Inflammatory macrophage treated with lipopolysaccharide for 1 hour (primary cell): ENCODE measurements around the gene COL23A1.

Experiments used
- DNase-seq, 2 donors: peaks; one replicate each; pipeline ENCODE4 v3.0.0-alpha.2; 2020 to 2022

COL23A1 gene

DNA sequence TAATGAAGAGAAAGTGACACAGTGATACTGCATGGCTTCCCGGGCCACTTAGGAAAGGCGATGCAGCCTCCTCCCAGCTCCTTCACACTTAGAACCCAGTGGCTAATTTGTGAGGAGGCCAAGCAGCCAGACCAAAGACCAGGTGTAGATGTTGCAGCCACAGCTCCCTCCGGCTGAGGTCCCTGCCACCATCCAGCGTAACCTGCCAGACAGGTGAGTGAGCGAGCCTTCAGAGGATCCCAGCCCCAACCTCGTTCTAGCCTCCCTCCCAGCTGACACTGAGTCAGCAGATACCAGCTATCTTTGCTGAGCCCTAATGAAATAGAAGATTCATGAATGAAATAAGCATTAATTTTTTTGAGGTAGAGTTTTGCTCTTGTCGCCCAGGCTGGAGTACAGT lies 59.7 kb downstream of the COL23A1 start:
- DNase-seq, result no peak

DNA sequence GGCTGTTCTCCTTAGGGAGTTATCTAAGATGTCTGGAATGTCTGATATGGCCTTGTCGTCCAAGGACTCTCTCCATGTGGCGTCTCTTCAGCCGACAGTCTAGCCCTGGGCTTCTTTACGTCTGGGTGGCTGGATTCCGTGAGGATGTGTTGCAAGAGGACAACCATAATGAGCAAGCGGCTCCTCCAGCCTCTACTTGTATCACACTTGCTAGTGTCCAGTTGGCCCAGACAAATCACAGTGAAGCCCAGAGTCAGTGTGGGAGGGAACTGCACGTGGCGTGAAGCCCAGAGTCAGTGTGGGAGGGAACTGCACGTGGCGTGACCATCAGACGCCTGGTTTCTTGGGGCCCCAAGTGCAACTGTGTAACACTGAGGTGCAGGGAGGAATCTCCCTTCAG lies 61.1 kb downstream of the COL23A1 start:
- DNase-seq, result no peak

DNA sequence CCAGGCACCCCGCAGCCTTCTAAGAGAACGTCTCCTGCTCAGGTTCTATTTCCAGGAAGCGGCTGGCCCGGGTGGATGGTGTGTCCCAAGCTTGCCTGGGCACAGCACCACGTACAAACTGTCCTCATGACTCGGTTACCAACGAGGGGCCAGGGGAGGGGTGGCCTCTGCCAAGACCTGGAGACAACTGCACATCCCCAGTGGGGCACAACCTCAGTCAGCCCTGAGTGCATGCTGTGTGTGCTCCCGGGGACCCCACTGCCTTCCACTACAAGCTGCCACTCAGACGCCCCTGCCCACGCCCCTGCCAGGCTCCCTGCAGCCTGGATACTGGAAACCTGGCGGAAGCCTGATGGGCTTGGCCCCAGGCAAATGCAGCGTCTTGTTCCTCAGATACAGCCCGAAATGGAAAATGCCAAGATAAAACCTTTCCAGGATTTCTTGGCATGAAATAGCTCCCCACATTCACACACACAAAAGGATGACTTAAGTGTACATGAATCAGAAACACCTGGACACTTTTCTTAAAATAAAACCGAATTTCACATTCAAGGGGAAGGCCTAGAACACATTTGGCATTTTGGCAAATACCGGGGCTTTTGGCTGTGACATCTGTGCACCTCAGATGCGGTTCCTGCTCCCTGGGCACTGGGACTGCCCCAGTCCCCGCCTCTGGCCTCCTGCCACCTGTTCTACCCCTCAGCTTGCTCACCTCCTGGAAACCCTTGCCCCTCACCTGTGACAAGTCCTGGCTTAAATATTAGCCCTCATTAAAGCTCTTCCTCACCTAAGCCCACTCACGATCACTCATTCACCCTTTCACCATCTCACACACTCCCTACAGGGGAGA lies 62.5 kb downstream of the COL23A1 start:
- DNase-seq, result no peak

DNA sequence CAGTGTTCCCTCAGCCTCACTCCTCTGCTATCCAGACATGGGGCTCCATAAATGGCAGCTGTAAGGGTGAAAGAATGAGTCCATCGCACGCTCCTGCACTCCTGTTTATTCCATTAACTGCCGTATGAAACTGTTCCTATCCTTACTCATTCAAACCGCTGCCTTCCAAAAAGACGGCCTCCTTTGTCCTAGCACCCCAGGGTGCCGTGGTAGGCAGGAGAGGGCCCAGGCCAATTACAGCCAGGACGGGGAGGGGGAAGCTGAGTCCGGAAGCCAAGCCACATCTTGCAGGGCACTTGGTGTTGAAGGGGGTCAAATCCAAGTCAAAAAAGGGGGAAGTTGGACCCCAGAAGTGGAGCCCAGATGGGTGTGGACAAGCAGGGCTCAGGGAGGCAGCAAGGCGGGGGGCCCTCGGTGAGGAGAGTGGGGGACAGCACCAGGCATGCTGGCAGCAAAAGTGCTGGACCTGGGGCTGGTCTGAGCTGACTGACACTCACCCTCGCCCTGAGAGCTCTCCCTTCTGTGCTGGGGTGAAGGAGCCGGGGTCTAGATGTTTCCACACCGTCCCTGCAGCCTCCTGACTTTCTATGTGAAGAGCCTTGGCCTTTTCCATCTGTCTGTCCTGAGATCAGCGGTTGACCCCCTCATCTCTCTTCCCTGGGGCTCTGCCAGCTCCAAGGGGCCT lies 63.3 kb downstream of the COL23A1 start:
- DNase-seq, result no peak

DNA sequence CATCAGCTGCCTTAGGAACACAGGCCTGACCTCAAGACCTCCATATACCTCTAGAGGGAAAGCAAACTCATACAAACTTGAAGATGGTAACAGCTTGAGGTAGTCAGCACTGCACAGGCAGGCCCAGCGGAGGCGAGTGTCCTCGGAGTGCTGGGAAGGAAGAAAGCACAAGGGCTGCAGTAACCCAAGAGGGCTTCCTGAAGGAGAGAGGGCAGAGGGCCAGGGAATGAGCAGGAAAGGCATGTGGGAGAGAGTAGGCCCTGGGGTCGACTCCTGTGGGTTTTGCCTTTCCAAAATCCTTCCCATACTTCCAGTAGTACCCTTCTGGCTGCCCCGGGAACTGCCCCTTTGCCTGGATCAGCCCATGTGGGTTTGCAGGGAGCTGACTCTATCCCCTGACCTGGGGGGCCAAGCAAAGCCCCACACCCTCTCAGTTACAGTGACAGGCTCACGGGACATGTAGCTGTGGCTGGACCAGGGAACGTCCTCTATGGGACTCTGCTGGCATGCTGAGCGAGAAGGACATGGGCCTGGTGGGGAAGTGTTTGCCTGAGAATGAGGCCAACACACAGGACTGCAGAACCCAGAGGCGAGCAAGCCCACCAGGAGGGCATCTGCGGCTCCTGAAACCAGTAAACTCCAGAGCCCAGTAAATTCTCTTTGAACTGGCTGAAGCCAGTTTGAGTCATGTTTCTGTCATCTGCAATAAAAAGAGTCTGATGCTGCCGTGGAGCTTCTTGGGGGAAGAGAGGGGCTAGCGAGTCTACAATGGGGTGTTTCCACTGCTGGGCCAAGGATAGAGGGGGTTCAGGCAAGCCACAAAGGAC lies 64.1 kb downstream of the COL23A1 start:
- DNase-seq, result no peak

DNA sequence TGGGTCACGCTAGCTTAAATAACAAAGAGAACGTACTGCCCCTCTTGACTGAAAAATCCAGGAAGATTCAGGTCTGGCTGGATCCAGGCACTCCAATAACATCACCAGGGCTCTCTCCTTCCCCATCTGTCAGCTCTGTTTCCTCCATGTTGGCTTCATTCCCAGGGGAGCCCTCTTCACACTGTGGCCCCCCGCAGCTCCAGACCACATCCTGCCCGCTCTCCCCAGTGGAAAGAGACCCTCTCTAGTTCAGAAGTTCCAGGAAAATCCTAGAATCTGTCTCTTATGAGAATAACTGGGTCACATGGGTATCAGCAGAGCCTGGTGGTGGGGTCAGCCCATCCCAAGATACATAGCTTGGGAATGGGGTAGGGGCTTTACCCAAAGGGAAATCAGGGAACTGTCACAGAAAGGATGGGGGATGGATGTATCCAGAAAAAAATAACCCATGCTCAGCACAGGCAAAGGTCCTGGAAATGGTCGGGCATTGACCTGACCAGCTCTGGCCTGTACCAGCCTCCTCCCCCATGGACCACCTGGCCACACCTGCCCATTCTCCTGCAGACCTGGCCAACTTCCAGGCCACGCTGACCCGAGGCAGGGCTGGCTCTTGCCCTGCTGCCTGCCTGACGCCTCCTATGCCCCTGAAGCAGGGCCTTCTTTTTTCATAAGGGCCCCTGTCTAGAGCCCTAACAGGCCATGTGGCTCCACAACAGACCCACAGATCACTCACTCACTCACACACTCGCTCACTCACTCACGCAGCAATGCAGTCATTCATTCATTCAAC lies 65.9 kb downstream of the COL23A1 start:
- DNase-seq, result no peak

DNA sequence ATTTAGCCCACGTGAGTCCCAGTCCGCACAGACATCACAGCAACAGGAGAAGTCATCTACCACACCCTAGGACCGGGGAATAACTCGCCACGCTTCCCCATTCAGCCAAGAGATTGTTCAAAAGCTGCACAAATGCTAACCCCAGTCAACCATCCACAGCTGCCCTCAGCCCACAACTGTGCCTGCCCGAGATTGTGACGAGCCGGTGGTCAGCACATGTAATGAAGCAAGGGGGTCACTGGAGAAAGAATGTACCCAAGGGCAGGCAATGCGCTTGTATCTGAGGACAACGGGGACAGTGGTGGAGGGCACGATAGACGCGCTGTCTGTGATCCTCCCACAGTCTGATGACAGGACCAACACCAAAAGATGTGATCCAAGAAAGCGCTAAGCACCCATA lies 67.8 kb downstream of the COL23A1 start:
- DNase-seq, result no peak

DNA sequence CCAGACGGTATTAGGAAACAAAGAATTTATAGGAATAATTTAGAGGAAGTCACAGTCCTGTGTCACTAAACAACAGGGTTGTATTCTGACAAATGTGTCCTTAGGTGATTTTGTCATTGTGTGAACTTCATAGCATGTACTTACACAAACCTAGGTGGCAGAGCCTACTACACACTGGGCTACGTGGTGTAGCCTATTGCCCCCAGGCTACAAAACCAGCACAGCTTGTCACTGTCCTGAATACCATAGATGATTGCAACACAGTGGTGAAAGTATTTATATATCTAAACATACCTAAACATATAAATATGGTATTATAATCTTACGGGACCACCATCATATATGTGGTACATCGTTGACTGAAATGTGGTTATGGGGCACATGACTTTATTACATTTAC lies 69.3 kb downstream of the COL23A1 start:
- no peak for DNase-seq

DNA sequence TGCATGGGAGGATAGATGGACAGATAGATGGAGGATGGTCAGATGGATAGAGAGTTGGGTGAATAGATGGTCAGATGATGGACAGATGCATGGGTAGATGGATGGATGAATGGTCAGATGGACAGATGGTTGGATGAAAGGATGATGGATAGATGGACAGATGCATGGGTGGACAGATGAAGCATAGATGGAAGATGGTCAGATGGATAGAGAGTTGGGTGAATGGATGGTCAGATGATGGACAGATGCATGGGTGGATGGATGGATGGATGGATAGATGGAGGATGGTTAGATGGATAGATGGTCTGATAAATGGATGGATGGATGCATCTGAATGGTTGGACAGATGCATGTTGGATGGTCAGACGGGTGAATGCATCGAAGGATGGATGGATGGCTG lies 70.4 kb downstream of the COL23A1 start:
- DNase-seq, result no peak

DNA sequence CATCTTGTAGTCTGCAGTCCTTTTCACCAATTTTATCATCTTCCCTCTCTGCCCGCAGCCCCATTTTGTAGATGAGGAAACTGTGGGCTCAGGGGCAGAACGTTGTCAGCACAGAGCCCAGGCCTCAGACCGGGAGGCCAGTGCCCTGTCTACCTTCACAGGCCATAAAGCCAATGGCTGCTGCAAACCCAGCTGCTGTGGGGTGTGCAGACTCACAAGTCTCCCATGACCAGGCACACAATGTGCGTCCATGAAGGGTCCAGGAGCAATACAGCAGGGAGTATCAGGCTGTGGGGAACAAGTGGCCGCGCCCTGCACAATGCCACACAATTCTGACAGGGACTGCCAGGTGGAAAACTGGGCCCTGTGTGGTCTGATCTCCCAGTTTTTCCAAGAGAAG lies 71.0 kb downstream of the COL23A1 start:
- DNase-seq, result no peak

DNA sequence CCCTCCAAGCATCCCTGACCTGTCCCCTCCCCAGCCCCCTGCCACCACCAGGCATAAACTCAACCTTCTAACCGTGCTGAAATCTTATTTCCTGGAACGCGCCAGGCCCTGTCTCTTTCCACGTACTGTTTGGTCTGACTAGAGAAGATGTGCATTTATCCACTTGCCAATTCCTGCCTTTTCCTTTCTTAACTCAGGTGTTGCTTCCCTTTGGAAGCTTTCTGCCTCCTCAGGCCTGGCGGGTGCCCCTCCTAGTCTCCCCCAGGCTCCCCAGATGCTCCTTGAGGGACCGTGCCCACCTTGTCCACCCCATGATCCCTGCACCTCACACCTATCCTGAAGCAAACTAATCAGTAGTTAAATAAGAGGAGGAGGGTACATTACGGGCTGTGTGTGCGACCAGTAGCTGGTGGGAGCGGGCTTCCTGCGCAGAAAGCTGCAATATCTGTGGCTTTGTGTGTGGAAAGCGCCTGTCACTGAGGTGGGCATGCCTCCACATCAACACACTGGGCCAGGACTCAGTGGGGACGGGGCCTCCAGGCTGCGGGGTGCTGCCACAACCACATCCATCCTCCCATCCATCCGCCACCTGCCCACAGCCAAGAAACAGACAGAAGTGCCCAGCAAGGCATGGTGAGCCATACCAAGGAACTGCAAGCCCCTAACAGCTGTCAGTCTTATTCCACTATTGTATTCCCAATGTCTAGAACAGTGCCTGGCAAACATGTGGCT lies 73.5 kb downstream of the COL23A1 start:
- DNase-seq, result no peak

DNA sequence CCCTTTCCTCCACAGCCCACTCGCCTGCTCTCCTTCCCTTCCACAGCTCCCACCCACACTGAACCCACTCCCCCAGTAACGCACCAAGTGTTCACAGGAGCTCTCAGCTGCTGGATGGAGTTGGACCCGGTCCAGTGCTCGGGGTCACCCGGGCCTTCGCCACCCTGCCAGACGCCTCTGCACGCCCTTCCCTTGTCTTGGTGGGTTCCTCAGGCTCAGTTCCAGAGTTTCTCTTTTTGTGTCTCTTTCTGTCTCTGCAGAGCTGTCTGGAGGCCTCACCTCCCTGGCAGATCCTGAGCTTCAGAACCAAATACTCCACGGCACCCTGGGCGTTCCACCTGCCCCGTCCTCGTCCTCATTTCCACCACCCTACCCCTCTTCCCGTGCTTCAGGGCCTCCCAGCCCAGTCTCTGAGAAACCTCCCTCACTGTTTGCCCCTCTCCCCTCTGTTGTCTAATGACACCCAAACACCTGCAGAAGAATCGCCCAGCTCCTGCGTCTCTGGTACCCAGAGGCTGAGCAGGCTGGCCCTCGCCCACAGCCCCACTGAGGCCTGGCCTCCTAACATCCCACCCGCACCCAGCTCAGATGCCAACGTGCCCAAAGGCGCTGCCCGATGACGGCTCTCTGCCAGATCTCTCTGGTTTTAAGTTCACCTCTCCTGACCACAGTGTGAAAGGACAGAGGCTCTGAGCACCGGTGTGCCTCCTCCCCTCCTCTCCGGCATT lies 74.3 kb downstream of the COL23A1 start:
- no peak for DNase-seq

DNA sequence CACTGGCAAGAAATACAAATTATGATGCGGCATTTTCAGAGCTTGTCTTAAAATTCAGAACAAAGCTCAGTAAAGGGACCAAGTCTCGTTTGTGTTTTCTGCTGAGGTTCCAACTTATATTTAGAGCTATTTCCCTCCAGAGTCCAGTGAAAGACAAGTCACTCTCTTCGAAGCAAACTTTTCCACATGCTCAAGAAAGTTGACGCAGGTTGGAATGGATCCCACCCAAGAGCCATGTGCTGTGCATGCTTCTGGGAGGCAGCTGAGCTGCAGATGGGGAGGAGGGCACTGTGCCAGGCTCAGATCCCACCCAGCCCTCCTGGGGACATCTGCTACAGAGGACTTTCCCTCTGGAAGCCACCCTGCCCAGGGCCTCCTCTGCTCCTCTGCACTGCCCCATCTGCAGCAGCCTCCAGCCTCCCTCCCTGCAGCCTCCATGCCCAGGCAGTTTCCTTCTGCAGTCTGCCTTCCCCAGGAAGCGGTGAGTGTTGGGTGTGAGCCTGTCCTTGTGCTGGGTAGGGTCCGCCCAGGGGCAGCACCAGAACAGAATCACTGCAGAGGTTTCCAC lies 75.3 kb downstream of the COL23A1 start:
- no peak for DNase-seq

DNA sequence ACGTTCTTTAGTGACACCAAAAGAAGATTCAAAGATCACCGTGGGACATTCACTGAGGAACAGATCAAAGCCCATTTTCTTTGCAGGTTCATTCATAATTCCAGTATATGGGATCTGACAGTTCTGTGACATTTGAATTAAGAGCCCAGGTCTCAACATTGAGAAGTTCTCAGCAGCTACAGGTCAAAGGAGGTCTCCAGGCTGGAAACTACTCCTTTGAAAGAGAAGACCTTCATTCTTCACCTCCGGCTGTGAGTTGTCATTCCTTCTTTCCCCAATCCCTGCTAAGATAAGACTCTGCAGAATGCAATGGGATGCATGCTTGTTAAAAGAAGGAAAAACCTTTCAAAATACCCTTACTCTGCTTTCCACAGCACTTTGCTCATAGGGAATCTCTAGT lies 79.0 kb downstream of the COL23A1 start:
- no peak for DNase-seq

DNA sequence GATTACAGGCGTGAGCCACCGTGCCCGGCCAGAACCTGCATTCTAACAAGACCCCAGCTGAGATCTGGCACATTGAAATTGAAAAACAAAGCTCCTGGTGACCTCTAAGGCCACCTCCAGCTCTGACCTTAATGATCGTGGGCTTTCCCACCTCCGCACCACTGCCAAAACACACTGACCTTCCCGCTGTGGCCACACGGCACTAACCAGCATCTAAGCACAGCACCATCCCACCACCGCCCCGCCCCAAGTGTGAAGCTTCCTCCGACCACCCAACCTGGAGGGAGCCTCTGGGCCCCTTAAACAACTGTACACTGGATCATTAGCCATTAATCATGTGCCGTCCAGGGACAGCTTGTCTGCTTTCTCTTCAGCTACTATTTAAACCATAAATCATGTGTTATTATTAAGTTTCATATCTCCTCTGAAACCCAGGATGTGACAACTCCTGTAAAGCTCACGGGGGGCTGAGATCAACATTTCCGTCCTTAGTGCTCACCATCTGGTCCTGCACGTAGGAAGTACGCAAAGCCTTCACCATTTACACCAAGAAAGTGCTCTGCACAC lies 80.6 kb downstream of the COL23A1 start:
- no peak for DNase-seq

DNA sequence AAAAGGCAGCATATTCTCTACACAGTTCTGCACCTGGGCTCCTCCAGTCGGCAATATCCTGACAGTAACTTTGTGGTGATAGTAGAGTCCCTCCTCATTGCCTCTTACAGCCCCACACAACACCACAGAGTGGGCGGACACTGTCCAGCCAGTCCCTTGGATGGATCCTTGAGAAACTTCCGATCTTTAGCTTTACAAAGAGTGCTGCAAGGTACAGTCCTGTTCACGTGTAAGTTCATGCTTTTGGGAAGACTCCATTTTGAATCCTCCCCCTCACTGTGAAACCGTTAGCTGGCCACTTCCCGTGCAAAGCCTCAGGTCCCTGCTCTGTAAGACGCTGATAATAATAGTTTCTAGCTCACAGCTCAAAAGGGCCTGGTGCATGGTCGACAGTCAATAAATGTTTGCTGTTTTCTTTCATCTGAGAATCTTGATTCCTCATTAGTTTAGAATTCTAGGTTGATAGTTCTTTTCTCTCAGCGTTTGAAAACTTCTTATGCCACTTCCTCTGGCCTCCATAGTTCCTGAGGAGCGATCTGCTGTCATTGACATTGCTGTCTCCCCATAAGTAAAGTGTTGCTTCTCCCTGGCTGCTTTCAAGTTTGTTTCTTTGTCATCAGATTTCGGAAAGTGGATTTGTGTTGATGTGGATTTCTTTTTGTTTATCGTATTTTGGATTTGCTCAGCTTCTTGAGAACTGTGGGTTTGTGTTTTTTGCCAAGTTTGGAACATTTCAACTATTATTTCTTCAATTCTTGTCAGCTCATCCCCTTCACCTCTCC lies 82.9 kb downstream of the COL23A1 start:
- DNase-seq, result no peak

DNA sequence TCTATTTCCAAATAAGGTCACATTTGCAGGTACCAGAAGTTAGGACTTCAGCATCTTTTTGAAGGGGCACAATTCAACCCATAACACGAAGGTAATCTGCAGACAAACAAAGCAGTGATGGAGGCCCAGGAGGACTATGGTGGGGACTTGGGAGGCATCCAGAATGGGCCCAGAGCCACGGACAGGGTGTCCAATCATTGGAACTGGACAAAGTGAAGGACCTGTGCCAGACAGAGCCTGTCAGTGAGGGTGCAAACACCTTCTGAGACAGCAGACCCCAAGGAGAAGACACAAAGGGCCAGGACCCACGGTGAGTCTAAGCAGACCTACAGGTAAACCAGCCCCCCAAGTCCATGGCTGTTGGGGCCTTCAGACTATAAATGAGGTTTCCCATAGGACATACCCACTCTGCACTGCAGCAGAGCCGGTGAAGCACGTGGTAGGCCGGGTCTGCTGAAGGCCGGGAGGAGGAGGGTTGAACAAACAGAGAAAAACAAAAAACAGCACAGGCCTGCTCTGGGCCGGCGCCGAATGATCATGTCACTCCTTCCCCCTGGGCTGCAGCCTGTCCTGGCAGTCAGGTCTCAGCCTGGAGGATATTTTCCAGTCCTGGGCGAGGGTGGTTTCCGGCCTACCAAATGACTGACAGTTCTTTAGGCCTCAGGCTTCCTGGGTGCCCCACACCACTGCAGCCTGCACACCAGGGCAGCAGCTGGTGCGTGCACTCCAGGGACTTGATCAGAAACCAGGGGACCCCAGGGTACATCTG lies 84.4 kb downstream of the COL23A1 start:
- no peak for DNase-seq

DNA sequence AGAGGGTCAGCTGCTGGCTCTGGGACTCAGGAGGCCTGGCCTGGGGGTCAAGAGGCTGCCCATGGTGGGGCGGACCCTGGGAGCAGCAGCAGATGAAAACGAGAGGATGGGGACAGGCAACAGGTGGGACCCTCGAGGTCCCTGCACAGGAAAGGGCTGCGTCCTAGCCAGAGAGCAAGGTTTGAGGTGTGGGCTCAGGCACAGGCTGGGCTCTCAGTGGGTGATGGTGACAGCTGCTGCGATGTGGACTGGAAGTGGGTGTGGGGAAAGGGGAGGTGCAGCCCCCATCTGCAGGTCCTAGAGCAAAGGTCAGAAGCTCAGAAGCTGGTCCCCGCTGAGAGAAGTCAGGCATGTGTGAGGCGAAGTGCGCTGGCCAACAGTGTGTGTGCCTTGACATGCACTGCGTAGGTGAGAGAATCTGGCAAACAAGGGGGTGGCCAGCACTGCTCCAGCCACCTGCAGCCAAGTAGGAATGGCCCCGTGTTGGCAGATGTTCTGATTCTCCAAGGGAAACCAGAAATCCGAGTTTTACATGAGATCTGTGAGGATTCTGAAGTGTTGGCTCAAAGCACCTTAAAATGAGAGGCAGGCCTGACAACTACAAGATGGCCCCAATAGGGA lies 85.7 kb downstream of the COL23A1 start:
- DNase-seq, result no peak
